Natural killer cell (primary cell): ENCODE results near the gene DSP. TPM values are rescaled to one million over a fixed set of nuclear protein-coding genes. Genes with fewer than 3 reads are reported as not detected.

Experiments used
- total RNA-seq, 4 donors: library from RNA; stranded (reverse); fragments of 120-200 nt in 1 of 4; gene quantifications; one replicate each; pipeline versions ENCODE4 v1.2.3 to v1.2.4, GENCODE V29; 2013 to 2022

The DSP gene
- total RNA-seq, 3 donors from 2014 or later (not counting 1 experiment from before 2014, with no cell fraction given): 0.05 to 0.26 TPM; not detected in 1

Other genes with a start within 250 kb of the DSP start
- gene SSR1, start 228.5 kb upstream of the DSP start, total RNA-seq: 10 to 100 TPM; 82.8 to 97.6 (median 93.1) TPM
- gene CAGE1, start 151.9 kb upstream of the DSP start, total RNA-seq: 1 to 10 TPM in 2 of 3 donors, under 1 TPM in 1; 0.70 to 1.3 (median 1.1) TPM
- 10 to 100 TPM; 36.8 to 48.4 (median 38.2) TPM for gene RIOK1, start 151.9 kb upstream of the DSP start, total RNA-seq
- 10 to 100 TPM; 12.3 to 17.0 (median 14.0) TPM for gene SNRNP48, start 48.5 kb downstream of the DSP start, total RNA-seq
- gene BMP6, start 184.4 kb downstream of the DSP start, total RNA-seq: 1 to 10 TPM in 1 of 3 donors, under 1 TPM in 2; 0.25 to 2.6 (median 0.73) TPM